GM12878 (cell line): ENCODE measurements around the gene NRXN3. TPM values are rescaled to one million over a fixed set of nuclear protein-coding genes. Genes with fewer than 3 reads are reported as not detected.

Experiments used
- ATAC-seq: fragments of 200-7000 bp; cut with Tn5 transposase; 3 replicates; pipeline ENCODE4 v1.9.1; 2020; ENCODE audit warnings: mild to moderate bottlenecking, moderate library complexity
- BruUV-seq: library from RNA; stranded (reverse); fragments of 400-500 nt; replicated peaks from 2 replicates; lab custom pipeline; 2021; lab: Mats Ljungman, UMichigan
- CTCF ChIA-PET: fragments of 300-600 bp; sonication (Branson Sonifier 250); formaldehyde crosslinking; extraction: SDS; loops from one replicate; lab custom pipeline; 2021; ENCODE audit warnings: inconsistent platforms; lab: Yijun Ruan, JAX
- POLR2A ChIA-PET: fragments of 350-600 bp; formaldehyde crosslinking; extraction: SDS; loops from one replicate; lab custom pipeline; 2021; ENCODE audit warnings: inconsistent platforms; lab: Charles Lee
- RAD21 ChIA-PET: fragments of 300-600 bp; sonication (Branson Sonifier 250); formaldehyde crosslinking; loops from one replicate; lab custom pipeline; 2023; ENCODE audit warnings: antibody characterized with exemption; ENCODE audit not compliant: unreplicated experiment; lab: Charles Lee
- SMC1A ChIA-PET: fragments of 300-600 bp; sonication (Branson Sonifier 250); formaldehyde crosslinking; loops from one replicate; lab custom pipeline; 2023; ENCODE audit not compliant: unreplicated experiment, uncharacterized antibody; lab: Charles Lee
- DNase-seq: peaks from one replicate; pipeline ENCODE4 v3.0.0-alpha.2; 2011; ENCODE audit warnings: low read depth, low spot score
- FAIRE-seq: peaks from 3 replicates; lab custom pipeline; 2011; peaks lifted over from hg19 to GRCh38; lab: Jason Lieb, UNC
- H2AFZ ChIP-seq: 2 replicates; pipeline ENCODE4 v1.6.0; 2011; ENCODE audit warnings: low read depth, low read length, control low read depth; ENCODE audit not compliant: control insufficient read depth
- H3K27ac ChIP-seq: 2 replicates; pipeline ENCODE4 v1.5.1; 2011; ENCODE audit warnings: control low read depth; ENCODE audit not compliant: control insufficient read depth, insufficient read depth
- H3K27me3 ChIP-seq, 2 experiments: replicated peaks in 1 of 2; 2 replicates each; pipeline versions ENCODE4 v1.6.0 to v1.6.1; 2011; ENCODE audit warnings: low read length in 1 of 2; ENCODE audit not compliant: control insufficient read depth in 2 of 2, insufficient read depth in 2 of 2
- H3K36me3 ChIP-seq, 2 experiments: 2 replicates each; pipeline ENCODE4 v1.5.1; 2011; ENCODE audit warnings: low read length in 1 of 2; ENCODE audit not compliant: control insufficient read depth in 2 of 2, insufficient read depth in 2 of 2
- H3K4me1 ChIP-seq: 2 replicates; pipeline ENCODE4 v1.6.1; 2011; ENCODE audit warnings: mild to moderate bottlenecking, low read length, moderate library complexity, mixed read lengths; ENCODE audit not compliant: control insufficient read depth, insufficient read depth
- H3K4me2 ChIP-seq: 2 replicates; pipeline ENCODE4 v1.6.0; 2011; ENCODE audit warnings: control low read depth; ENCODE audit not compliant: control insufficient read depth, insufficient read depth
- H3K4me3 ChIP-seq: fragments of 200-600 bp; sonication (generic); 2 replicates; pipeline ENCODE4 v1.5.1; 2016
- H3K79me2 ChIP-seq: 2 replicates; pipeline ENCODE4 v1.6.0; 2011; ENCODE audit warnings: low read length; ENCODE audit not compliant: control insufficient read depth, insufficient read depth
- H3K9ac ChIP-seq: 2 replicates; pipeline ENCODE4 v1.8.0; 2011; ENCODE audit warnings: low read length, control low read depth, mixed read lengths; ENCODE audit not compliant: control insufficient read depth, insufficient read depth
- H3K9me3 ChIP-seq: replicated peaks from 3 replicates; pipeline ENCODE4 v1.5.1; 2011; ENCODE audit warnings: mild to moderate bottlenecking, low read length; ENCODE audit not compliant: control insufficient read depth, insufficient read depth
- H4K20me1 ChIP-seq: 2 replicates; pipeline ENCODE4 v1.6.0; 2011; ENCODE audit not compliant: control insufficient read depth, insufficient read depth
- LARP7 ChIP-seq: fragments of 450-650 bp; IDR thresholded peaks from 2 replicates; pipeline ENCODE4 v1.6.1; 2017; ENCODE audit warnings: mild to moderate bottlenecking
- SKIL ChIP-seq: fragments of 450-650 bp; IDR thresholded peaks from 2 replicates; pipeline ENCODE4 v1.6.1; 2017; ENCODE audit warnings: mild to moderate bottlenecking, low read depth, inconsistent platforms; ENCODE audit not compliant: poor library complexity, severe bottlenecking
- WGBS: methylation state at CpG from one replicate; pipeline ENCODE4 v1.1.6; 2016; ENCODE audit warnings: low lambda C conversion rate; ENCODE audit not compliant: insufficient replicate concordance, insufficient coverage; ENCODE audit errors: missing lambda C conversion rate; 5-methylcytosine and 5-hydroxymethylcytosine counted together
- in situ Hi-C: fragments of 300-500 bp; cut with MboI; formaldehyde crosslinking; loops from 9 replicates; pipeline ENCODE4 v1.14.3; 2018; ENCODE audit warnings: mixed read lengths
- intact Hi-C: fragments of 100-400 bp; cut with micrococcal nuclease; formaldehyde crosslinking; loops from one replicate; pipeline ENCODE4 v1.14.2; 2022; ENCODE audit not compliant: unreplicated experiment
- polyA plus RNA-seq, 11 experiments: library from polyadenylated mRNA; depleted of rRNA in 4 of 11; unstranded in 6 of 11; stranded (reverse) in 5 of 11; fragments of >200 nt; fragmentation: Nextera tagmentation in 4 of 11; fragmentation: Illumina TruSeq in 1 of 11; extraction: Ambion mirVana in 4 of 11; extraction: Trizol in 1 of 11; gene quantifications; 1 replicate in 1 of 11; 2 replicates in 10 of 11; pipeline versions ENCODE4 v1.2.1 to v1.2.3, GENCODE V29; 2011 to 2016; ENCODE audit warnings: inconsistent platforms in 2 of 11, missing spikeins in 2 of 11, low read depth in 1 of 11
- total RNA-seq, 4 experiments: library from RNA; depleted of rRNA in 3 of 4; stranded (reverse); fragments of >200 nt in 3 of 4; fragmentation: Illumina TruSeq in 1 of 4; extraction: Trizol in 1 of 4; gene quantifications; 2 replicates each; pipeline versions ENCODE4 v1.2.1 to v1.2.3, GENCODE V29; 2013 to 2021

NRXN3 gene
- total and polyA plus RNA-seq, 10 of the 15 experiments (the other 5 are each of a cell fraction or from before 2014, with no cell fraction given): 0.52 to 3.3 (median 1.4) TPM

- Histone ChIP-seq H3K79me2 (no peaks in the 10 kb centered on the region), H3K4me3 (no peak overlapping the region), H4K20me1 (no peaks in the 10 kb centered on the region), H3K27me3 (no peaks in the 10 kb centered on the region), H3K4me1 (no peaks in the 10 kb centered on the region), H3K27ac (no peak overlapping the region), H3K9me3 (no peaks in the 10 kb centered on the region), H2AFZ (no peak overlapping the region), H3K36me3 (no peaks in the 10 kb centered on the region), H3K9ac (no peak overlapping the region), H3K4me2 (no peak overlapping the region)
- RAD21 ChIA-PET: no interaction called here
- in situ Hi-C loops: no loop called here
- CTCF ChIA-PET: no interaction called here
- POLR2A ChIA-PET: no interaction called here
- BruUV-seq: no TSS peak
- DNase-seq (no peak), ATAC-seq (no peak), FAIRE-seq (no peak)
- intact Hi-C loops: no loop called here
- SMC1A ChIA-PET: no interaction called here
- TF ChIP-seq SKIL: no peak
Observed at GRCh38 chr14:79599239-79599638, 1429.1 kb downstream of the NRXN3 start.

GRCh38 chr14:79600406-79600805 lies 1430.2 kb downstream of the NRXN3 start:
- H4K20me1 ChIP-seq: no peaks in the 10 kb centered on the region
- no peak overlapping the region for H3K4me2 ChIP-seq
- ChIA-PET POLR2A (no interaction called here), RAD21 (no interaction called here), CTCF (no interaction called here)
- H3K27me3 ChIP-seq: no peaks in the 10 kb centered on the region
- WGBS: 15% methylated on average over 3 of the region's 3 CpGs
- H3K79me2 ChIP-seq: no peaks in the 10 kb centered on the region
- H3K9ac ChIP-seq: no peak overlapping the region
- H3K4me1 ChIP-seq: no peaks in the 10 kb centered on the region
- in situ Hi-C loops (no loop called here), intact Hi-C loops (no loop called here)
- TF ChIP-seq LARP7: no peak
- TF ChIP-seq, all 136 proteins: peak for 0
- Histone ChIP-seq H3K36me3 (no peaks in the 10 kb centered on the region), H3K9me3 (no peaks in the 10 kb centered on the region), H2AFZ (no peak overlapping the region), H3K4me3 (no peak overlapping the region), H3K27ac (no peak overlapping the region)
- ATAC-seq (no peak), FAIRE-seq (no peak), DNase-seq (no peak)
- BruUV-seq: no TSS peak
- SMC1A ChIA-PET: no interaction called here
